ENCODE results near the gene MRPL24.

DNA sequence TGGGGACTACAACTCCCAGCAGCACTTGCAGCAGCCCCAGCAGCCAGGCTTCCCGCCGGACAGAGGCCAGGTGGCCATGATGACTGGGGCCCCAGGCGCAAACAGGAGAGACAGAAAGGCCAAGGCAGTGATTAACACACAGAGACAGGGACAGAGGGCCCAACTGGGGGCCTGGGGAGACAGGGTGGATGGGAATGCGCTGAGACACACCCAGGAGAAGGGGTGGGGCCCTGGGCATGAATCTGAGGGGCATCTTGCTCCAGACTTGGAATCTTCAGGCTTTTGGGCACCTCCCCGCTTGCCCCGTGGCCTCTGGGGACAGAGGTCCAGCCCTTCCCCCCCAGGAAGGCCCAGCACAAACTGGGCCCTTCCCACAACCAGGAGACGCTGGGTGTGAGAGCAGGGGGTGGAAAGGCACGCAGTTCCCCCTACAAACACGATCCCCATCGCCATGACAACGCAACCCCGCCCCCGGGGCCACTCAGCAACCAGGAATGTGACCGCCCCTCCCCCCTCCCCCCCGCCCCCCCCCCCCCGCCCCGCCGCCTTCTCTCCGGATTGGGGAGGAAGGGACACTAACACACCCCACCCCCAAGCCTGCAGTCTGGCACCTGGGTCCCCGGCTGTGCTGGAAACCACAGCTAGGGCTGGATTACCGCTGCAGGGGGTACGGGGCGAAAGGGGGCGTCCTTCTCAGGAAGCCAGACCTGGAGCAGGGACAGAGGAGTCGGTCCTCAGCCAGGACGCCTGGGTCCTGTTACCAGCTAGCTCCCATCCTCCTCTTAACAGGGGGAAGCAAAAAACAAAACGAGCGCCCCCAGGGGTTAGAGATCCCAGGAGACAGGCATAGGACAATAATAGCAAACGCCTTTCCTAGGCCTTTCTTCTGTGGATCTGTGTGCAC is 6.1 kb upstream of the MRPL24 start:
- TF ChIP-seq, protein P1, sequence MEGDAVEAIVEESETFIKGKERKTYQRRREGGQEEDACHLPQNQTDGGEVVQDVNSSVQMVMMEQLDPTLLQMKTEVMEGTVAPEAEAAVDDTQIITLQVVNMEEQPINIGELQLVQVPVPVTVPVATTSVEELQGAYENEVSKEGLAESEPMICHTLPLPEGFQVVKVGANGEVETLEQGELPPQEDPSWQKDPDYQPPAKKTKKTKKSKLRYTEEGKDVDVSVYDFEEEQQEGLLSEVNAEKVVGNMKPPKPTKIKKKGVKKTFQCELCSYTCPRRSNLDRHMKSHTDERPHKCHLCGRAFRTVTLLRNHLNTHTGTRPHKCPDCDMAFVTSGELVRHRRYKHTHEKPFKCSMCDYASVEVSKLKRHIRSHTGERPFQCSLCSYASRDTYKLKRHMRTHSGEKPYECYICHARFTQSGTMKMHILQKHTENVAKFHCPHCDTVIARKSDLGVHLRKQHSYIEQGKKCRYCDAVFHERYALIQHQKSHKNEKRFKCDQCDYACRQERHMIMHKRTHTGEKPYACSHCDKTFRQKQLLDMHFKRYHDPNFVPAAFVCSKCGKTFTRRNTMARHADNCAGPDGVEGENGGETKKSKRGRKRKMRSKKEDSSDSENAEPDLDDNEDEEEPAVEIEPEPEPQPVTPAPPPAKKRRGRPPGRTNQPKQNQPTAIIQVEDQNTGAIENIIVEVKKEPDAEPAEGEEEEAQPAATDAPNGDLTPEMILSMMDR (IDR thresholded peaks at IDR 0.05; ENCODE audit: insufficient read depth, low read length), result no peak
- TF ChIP-seq POLR2AphosphoS5 (IDR thresholded peaks at IDR 0.05; ENCODE audit: low read depth), result no peak; the same call in 1 of the 2 replicates

All from HL-60 (cell line).